Activated CD4-positive, alpha-beta T cell treated with anti-CD3 and anti-CD28 coated beads, Interleukin-2, amount 50 U/mL, for 48 hours (primary cell): ENCODE results near the gene ALOX5.

Experiments
- DNase-seq, 2 experiments: peaks; one replicate each; pipeline ENCODE4 v3.0.0-alpha.2; 2020

The ALOX5 gene

GRCh38 chr10:45444022-45444421 lies 70.0 kb downstream of the ALOX5 start:
- DNase-seq: no peak

- DNase-seq: no peak
Observed at GRCh38 chr10:45444976-45445898, 71.2 kb downstream of the ALOX5 start.

- DNase-seq: no peak
Observed at GRCh38 chr10:45446858-45447257, 72.8 kb downstream of the ALOX5 start.

- DNase-seq: no peak
Observed at GRCh38 chr10:45447416-45447815, 73.4 kb downstream of the ALOX5 start.

GRCh38 chr10:45450866-45451265 lies 76.8 kb downstream of the ALOX5 start:
- DNase-seq: no peak

- DNase-seq: no peak
Observed at GRCh38 chr10:45451407-45451806, 77.4 kb downstream of the ALOX5 start.

GRCh38 chr10:45452268-45452667 lies 78.3 kb downstream of the ALOX5 start:
- DNase-seq: no peak

- no peak for DNase-seq
Observed at GRCh38 chr10:45452743-45453452, 78.9 kb downstream of the ALOX5 start.

GRCh38 chr10:45453639-45454255 lies 79.7 kb downstream of the ALOX5 start:
- DNase-seq: no peak

- no peak for DNase-seq
Observed at GRCh38 chr10:45454262-45454661, 80.2 kb downstream of the ALOX5 start.

- no peak for DNase-seq
Observed at GRCh38 chr10:45454859-45455258, 80.8 kb downstream of the ALOX5 start.

- DNase-seq: no peak
Observed at GRCh38 chr10:45456233-45456632, 82.2 kb downstream of the ALOX5 start.

- DNase-seq: no peak
Observed at GRCh38 chr10:45456822-45457221, 82.8 kb downstream of the ALOX5 start.

- DNase-seq: no peak
Observed at GRCh38 chr10:45457487-45457886, 83.5 kb downstream of the ALOX5 start.

GRCh38 chr10:45460235-45460878 lies 86.3 kb downstream of the ALOX5 start:
- no peak for DNase-seq

GRCh38 chr10:45461034-45461433 lies 87.0 kb downstream of the ALOX5 start:
- no peak for DNase-seq

- DNase-seq: no peak
Observed at GRCh38 chr10:45463244-45464116, 89.5 kb downstream of the ALOX5 start.

- peak; percentile 77 to 84 for DNase-seq
Observed at GRCh38 chr10:45464958-45465567, 91.0 kb downstream of the ALOX5 start.

GRCh38 chr10:45466784-45467183 lies 92.8 kb downstream of the ALOX5 start:
- no peak for DNase-seq

GRCh38 chr10:45468079-45468478 lies 94.1 kb downstream of the ALOX5 start:
- DNase-seq: no peak
